ENCODE data around the gene SARM1. TPM values are rescaled to one million over a fixed set of nuclear protein-coding genes. Genes with fewer than 3 reads are reported as not detected.

The SARM1 gene
- total and polyA plus RNA-seq, 2 of the 13 experiments (the other 11 are each of a cell fraction or from before 2014, with no cell fraction given): 0.73 to 0.86 TPM

GRCh38 chr17:28416703-28417311, 45.3 kb downstream of the SARM1 start (continued):
- TF ChIP-seq ZBTB20 (CRISPR knock-in tag; IDR thresholded peaks at IDR 0.05; ENCODE audit: borderline replicate concordance, low read depth): peak; percentile 41; the same call in 1 of the 2 replicates
- TF ChIP-seq MIER2 (CRISPR knock-in tag; IDR thresholded peaks at IDR 0.05): peak; percentile 72
- peak; percentile 83 for TF ChIP-seq RAD21 (CRISPR knock-in tag; IDR thresholded peaks at IDR 0.05)
- peak; percentile 58; the same call in 1 of the 2 replicates for TF ChIP-seq ZNF556 (CRISPR knock-in tag; IDR thresholded peaks at IDR 0.05; ENCODE audit: borderline replicate concordance)
- TF ChIP-seq FOSL2 (CRISPR knock-in tag; IDR thresholded peaks at IDR 0.05): 0 out of 2 replicates have a peak, but pooled peaks have one; percentile 18
- peak; percentile 45; the same call in 1 of the 2 replicates for TF ChIP-seq HIC2 (CRISPR knock-in tag; IDR thresholded peaks at IDR 0.05; ENCODE audit: low read depth)
- TF ChIP-seq, protein P1, sequence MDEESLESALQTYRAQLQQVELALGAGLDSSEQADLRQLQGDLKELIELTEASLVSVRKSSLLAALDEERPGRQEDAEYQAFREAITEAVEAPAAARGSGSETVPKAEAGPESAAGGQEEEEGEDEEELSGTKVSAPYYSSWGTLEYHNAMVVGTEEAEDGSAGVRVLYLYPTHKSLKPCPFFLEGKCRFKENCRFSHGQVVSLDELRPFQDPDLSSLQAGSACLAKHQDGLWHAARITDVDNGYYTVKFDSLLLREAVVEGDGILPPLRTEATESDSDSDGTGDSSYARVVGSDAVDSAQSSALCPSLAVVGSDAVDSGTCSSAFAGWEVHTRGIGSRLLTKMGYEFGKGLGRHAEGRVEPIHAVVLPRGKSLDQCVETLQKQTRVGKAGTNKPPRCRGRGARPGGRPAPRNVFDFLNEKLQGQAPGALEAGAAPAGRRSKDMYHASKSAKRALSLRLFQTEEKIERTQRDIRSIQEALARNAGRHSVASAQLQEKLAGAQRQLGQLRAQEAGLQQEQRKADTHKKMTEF (CRISPR knock-in tag; IDR thresholded peaks at IDR 0.05): 0 out of 2 replicates have a peak, but pooled peaks have one; percentile 45
- peak; percentile 72; the same call in 1 of the 2 replicates for TF ChIP-seq SIX1 (CRISPR knock-in tag; IDR thresholded peaks at IDR 0.05; ENCODE audit: borderline replicate concordance)
- TF ChIP-seq ZNF549 (CRISPR knock-in tag; IDR thresholded peaks at IDR 0.05): no peak
- peak; percentile 52; the same call in 1 of the 2 replicates for TF ChIP-seq ZNF121 (CRISPR knock-in tag; IDR thresholded peaks at IDR 0.05)
- peak; percentile 31; the same call in 1 of the 2 replicates for TF ChIP-seq ZNF138 (CRISPR knock-in tag; IDR thresholded peaks at IDR 0.05; ENCODE audit: low read depth)
- peak; percentile 66 for TF ChIP-seq SAP130 (CRISPR knock-in tag; IDR thresholded peaks at IDR 0.05; ENCODE audit: low read depth)
- TF ChIP-seq, protein P2, sequence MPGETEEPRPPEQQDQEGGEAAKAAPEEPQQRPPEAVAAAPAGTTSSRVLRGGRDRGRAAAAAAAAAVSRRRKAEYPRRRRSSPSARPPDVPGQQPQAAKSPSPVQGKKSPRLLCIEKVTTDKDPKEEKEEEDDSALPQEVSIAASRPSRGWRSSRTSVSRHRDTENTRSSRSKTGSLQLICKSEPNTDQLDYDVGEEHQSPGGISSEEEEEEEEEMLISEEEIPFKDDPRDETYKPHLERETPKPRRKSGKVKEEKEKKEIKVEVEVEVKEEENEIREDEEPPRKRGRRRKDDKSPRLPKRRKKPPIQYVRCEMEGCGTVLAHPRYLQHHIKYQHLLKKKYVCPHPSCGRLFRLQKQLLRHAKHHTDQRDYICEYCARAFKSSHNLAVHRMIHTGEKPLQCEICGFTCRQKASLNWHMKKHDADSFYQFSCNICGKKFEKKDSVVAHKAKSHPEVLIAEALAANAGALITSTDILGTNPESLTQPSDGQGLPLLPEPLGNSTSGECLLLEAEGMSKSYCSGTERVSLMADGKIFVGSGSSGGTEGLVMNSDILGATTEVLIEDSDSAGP (CRISPR knock-in tag; IDR thresholded peaks at IDR 0.05; ENCODE audit: borderline replicate concordance): peak; percentile 55; the same call in 1 of the 2 replicates
- TF ChIP-seq, protein P3, sequence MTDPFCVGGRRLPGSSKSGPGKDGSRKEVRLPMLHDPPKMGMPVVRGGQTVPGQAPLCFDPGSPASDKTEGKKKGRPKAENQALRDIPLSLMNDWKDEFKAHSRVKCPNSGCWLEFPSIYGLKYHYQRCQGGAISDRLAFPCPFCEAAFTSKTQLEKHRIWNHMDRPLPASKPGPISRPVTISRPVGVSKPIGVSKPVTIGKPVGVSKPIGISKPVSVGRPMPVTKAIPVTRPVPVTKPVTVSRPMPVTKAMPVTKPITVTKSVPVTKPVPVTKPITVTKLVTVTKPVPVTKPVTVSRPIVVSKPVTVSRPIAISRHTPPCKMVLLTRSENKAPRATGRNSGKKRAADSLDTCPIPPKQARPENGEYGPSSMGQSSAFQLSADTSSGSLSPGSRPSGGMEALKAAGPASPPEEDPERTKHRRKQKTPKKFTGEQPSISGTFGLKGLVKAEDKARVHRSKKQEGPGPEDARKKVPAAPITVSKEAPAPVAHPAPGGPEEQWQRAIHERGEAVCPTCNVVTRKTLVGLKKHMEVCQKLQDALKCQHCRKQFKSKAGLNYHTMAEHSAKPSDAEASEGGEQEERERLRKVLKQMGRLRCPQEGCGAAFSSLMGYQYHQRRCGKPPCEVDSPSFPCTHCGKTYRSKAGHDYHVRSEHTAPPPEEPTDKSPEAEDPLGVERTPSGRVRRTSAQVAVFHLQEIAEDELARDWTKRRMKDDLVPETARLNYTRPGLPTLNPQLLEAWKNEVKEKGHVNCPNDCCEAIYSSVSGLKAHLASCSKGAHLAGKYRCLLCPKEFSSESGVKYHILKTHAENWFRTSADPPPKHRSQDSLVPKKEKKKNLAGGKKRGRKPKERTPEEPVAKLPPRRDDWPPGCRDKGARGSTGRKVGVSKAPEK (CRISPR knock-in tag; IDR thresholded peaks at IDR 0.05; ENCODE audit: borderline replicate concordance): peak; percentile 76; the same call in 1 of the 2 replicates
- TF ChIP-seq ZNF605 (CRISPR knock-in tag; IDR thresholded peaks at IDR 0.05): peak; percentile 40; the same call in 1 of the 2 replicates
- no peak for TF ChIP-seq SOX6 (IDR thresholded peaks at IDR 0.05)
- TF ChIP-seq SOX6 (CRISPR knock-in tag; IDR thresholded peaks at IDR 0.05): peak; percentile 63
- no peak for TF ChIP-seq SRSF1 (optimal IDR thresholded peaks at IDR 0.05; ENCODE audit: low read depth, low read length)
- 0 out of 2 replicates have a peak, but pooled peaks have one; percentile 36 for TF ChIP-seq HNF1B (CRISPR knock-in tag; IDR thresholded peaks at IDR 0.05)
- peak; percentile 73; the same call in 1 of the 2 replicates for TF ChIP-seq MIXL1 (CRISPR knock-in tag; IDR thresholded peaks at IDR 0.05)
- no peak for TF ChIP-seq ZBTB7B (CRISPR knock-in tag; IDR thresholded peaks at IDR 0.05)
